Measurements from ENCODE around the gene GTF3C2.
"Not testable (repeated sequence)": the region's sequence is repeated elsewhere in the genome, so short reads cannot be mapped to it uniquely, and the experiment has no call there.

GTF3C2 gene

GRCh38 chr2:27323596-27324285, 32.8 kb downstream of the GTF3C2 start:
- Mint-ChIP-seq H3K4me3 (peak overlapping the region; percentile 98 to 99), H3K9me3 (no peaks in the 10 kb centered on the region), H3K4me1 (ENCODE audit: low read depth in 2 of 2) (peaks cover 17 to 18% of the 10 kb centered on the region in 2 donors), H3K36me3 (ENCODE audit: insufficient read depth) (peaks cover 28% of the 10 kb centered on the region), H3K27ac (peak overlapping the region; percentile 99 to 100), H3K27me3 (no peaks in the 10 kb centered on the region)
- ATAC-seq (replicated peaks), result peak; percentile 2
- no peak for DNase-seq

DNA sequence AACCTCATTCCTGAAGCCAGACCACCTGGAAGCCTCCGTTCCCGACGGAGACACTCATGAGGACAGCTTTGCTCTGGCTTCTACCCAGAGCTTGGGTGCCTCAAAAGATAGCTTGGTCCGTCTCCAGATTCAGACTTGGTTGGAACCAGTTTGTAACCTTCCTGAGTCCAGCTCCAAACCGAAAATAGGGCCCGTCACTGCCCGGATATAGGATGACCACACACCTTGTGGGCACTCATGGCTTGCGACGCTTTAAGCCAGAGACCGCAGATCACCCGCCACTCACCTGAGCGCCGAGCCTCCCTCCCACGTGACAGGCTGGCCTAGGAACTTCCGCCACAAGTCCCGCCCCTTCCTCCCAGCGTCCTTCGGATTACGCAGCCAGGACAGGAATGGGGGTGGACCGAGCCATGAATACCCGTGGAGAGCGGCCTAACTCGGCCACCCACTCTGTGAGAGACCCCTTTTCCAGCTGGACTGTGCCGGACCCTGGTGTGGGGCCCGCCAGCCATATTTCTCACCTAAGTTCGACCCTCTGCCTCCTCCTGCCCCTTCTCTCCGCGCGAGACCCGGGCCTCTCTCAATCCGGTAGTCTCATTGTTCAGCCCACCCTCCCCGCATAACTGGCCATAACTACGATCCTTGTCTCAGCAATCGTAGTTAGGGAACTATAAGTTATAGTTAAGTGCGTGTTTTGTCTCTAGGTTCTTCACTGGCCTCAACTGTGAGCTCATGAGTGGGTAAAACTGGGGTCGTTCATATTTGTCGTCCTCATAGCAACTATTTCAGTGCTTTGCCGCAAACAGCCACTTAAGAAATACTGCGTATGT, 33.6 kb downstream of the GTF3C2 start, which contains the start of gene MPV17:
TSS of gene MPV17 (minus strand) at position 332 of the 830 bp plus-strand sequence. CDS start 580 bp downstream, outside the sequence.
- peaks cover 26% of the 10 kb centered on the region for H3K36me3 Mint-ChIP-seq (ENCODE audit: insufficient read depth)
- peaks cover 17 to 18% of the 10 kb centered on the region in 2 donors for H3K4me1 Mint-ChIP-seq (ENCODE audit: low read depth in 2 of 2)
- no peaks in the 10 kb centered on the region for H3K9me3 Mint-ChIP-seq
- no peaks in the 10 kb centered on the region for H3K27me3 Mint-ChIP-seq
- DNase-seq, result peak; percentile 75 to 78 (median 75)
- peak within 1 kb of the TSS; percentile 98 to 99 for H3K4me3 Mint-ChIP-seq
- peak; percentile 97 for ATAC-seq (replicated peaks)
- H3K27ac Mint-ChIP-seq, result peak within 1 kb of the TSS; percentile 99 to 100

DNA sequence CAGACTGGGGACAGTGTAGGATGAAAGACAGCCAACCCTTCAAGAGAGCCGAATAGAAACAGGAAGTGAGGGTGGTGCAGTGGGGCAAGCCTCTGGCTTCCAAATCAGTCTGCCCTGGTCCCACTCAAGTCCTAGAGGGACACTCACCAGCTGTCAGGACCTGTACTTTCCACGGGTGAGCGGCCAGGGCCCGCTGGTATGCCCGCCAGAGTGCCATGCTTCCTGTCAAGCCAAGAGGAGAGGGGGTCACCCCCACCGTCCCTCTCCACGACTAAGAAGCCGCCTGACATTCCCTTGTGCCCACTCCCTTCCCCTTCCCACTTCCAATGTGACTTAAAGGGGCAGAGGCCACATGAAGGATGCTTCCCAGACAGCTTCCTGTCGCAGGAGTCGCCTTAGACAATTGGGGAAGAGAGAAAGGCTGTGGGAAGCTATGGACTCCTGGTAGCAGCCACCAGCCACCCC, 34.2 kb downstream of the GTF3C2 start:
- Mint-ChIP-seq H3K4me3 (peak overlapping the region; percentile 98 to 99), H3K36me3 (ENCODE audit: insufficient read depth) (peaks cover 21% of the 10 kb centered on the region), H3K9me3 (no peaks in the 10 kb centered on the region), H3K27me3 (no peaks in the 10 kb centered on the region), H3K4me1 (ENCODE audit: low read depth in 2 of 2) (peaks cover 17 to 18% of the 10 kb centered on the region in 2 donors), H3K27ac (peak overlapping the region; percentile 99 to 100)
- DNase-seq (peak in 1 of 3 experiments; percentile 8), ATAC-seq (replicated peaks) (peak; percentile 18)

DNA sequence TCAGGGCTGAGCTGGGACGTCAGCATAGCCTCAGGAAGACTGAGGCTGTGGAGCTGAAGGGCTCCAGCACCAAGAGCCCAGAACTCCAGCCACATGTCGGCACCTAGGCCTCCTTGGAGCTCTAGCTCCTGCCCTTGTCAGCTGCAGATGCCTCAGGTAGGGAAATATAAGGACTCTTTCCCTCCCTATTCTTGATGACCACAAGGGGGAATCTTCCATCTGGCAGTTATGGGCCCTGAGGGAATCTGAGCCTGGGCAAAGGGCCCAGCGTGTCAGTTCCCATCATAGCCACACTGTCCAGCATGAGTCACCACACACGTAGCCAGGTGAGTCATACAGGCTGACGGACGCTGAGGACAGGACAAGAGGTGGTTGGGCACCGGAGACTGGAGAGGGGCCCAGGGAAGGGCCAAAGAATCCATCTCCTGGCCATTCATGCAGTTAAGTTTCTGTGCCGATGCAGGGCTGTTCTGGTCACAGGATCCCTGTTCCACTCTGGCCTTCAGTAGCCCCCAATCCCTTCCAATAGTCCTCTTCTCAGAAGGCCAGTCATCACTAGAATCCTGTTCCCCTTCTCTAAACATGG, 35.5 kb downstream of the GTF3C2 start:
- H3K9me3 Mint-ChIP-seq, result no peaks in the 10 kb centered on the region
- DNase-seq (no peak), ATAC-seq (replicated peaks) (no peak)
- no peaks in the 10 kb centered on the region for H3K27me3 Mint-ChIP-seq
- peaks cover 9% of the 10 kb centered on the region for H3K36me3 Mint-ChIP-seq (ENCODE audit: insufficient read depth)
- H3K4me1 Mint-ChIP-seq (ENCODE audit: low read depth in 2 of 2), result peaks cover 17 to 18% of the 10 kb centered on the region in 2 donors
- H3K4me3 Mint-ChIP-seq, result no peak overlapping the region
- H3K27ac Mint-ChIP-seq, result peak overlapping the region in 1 of 2 donors; percentile 99

GRCh38 chr2:27319839-27320238, 36.7 kb downstream of the GTF3C2 start:
- H3K27me3 Mint-ChIP-seq; H3K27ac Mint-ChIP-seq; H3K36me3 Mint-ChIP-seq (ENCODE audit: insufficient read depth); H3K9me3 Mint-ChIP-seq; ATAC-seq (replicated peaks); DNase-seq; H3K4me3 Mint-ChIP-seq: not testable (repeated sequence)
- peaks cover 17 to 18% of the 10 kb centered on the region in 2 donors for H3K4me1 Mint-ChIP-seq (ENCODE audit: low read depth in 2 of 2)

GRCh38 chr2:27316655-27317412, 39.7 kb downstream of the GTF3C2 start:
- DNase-seq (no peak), ATAC-seq (replicated peaks) (no peak)
- Mint-ChIP-seq H3K4me3 (no peak overlapping the region), H3K36me3 (ENCODE audit: insufficient read depth) (peaks cover 4% of the 10 kb centered on the region), H3K27ac (no peak overlapping the region), H3K27me3 (no peaks in the 10 kb centered on the region), H3K9me3 (no peaks in the 10 kb centered on the region), H3K4me1 (ENCODE audit: low read depth in 2 of 2) (peaks cover 5 to 6% of the 10 kb centered on the region in 2 donors)

DNA sequence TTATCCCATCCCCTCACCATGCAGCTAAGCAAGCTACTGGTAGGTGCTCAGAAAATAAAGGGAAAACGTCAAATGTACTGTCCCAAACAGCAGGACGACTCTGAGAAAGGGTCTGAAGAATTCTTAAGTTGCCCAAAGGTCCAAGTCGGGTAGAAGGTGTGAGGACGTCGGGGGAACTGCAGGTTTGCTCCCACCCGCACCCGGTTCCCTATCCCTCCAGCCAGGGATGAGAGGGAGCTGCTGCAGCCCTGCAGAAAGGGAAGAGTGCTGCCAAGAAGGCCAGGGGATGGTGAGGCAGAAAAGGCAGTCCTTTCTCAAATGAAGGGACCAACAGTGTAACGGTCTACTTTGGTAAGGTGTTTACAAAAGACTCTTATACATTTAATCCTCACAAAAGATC, 41.4 kb downstream of the GTF3C2 start:
- no peaks in the 10 kb centered on the region for H3K4me1 Mint-ChIP-seq (ENCODE audit: low read depth in 2 of 2)
- no peaks in the 10 kb centered on the region for H3K9me3 Mint-ChIP-seq
- H3K36me3 Mint-ChIP-seq (ENCODE audit: insufficient read depth), result peaks cover 4% of the 10 kb centered on the region
- ATAC-seq (replicated peaks) (no peak), DNase-seq (no peak)
- no peak overlapping the region for H3K27ac Mint-ChIP-seq
- H3K27me3 Mint-ChIP-seq, result no peaks in the 10 kb centered on the region
- H3K4me3 Mint-ChIP-seq, result no peak overlapping the region

GRCh38 chr2:27314709-27315108, 41.9 kb downstream of the GTF3C2 start:
- Mint-ChIP-seq H3K27me3 (no peaks in the 10 kb centered on the region), H3K9me3 (no peaks in the 10 kb centered on the region), H3K36me3 (ENCODE audit: insufficient read depth) (peaks cover 4% of the 10 kb centered on the region), H3K4me3 (no peak overlapping the region), H3K27ac (no peak overlapping the region), H3K4me1 (ENCODE audit: low read depth in 2 of 2) (no peaks in the 10 kb centered on the region)
- ATAC-seq (replicated peaks) (no peak), DNase-seq (no peak)

DNA sequence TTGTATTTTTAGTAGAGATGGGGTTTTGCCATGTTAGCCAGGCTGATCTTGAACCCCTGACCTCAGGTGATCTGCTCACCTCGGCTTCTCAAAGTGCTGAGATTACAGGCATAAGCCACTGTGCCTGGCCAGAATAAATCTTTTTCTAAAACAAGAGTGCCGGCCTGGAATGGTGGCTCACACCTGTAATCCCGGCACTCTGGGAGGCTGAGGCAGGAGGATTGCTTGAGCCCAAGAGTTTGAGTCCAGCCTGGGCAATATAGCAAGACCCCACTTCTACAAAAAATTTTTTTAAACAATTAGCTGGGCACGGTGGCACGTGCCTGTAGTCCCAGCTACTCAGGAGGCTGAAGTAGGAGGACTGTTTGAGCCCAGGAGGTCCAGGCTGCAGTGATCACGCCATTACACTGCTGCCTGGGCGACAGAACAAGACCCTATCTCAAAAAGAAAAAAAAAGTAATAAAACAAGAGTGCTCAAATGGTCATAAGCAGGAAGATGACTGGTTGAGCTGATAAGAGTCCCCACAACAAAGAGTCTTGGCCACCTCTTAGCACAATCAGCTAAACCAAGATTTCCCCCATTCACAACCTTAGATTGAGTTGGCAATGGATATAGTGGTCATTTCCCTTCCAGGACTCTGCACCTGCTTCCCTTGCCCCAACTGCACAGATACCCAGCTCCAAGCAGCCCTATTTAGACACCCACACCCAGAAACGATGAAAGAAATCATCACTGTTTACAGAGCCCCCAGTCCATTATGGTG, 42.5 kb downstream of the GTF3C2 start:
- Mint-ChIP-seq H3K4me1 (ENCODE audit: low read depth in 2 of 2) (no peaks in the 10 kb centered on the region), H3K9me3 (no peaks in the 10 kb centered on the region), H3K4me3 (no peak overlapping the region), H3K27me3 (no peaks in the 10 kb centered on the region), H3K36me3 (ENCODE audit: insufficient read depth) (peaks cover 4% of the 10 kb centered on the region), H3K27ac (no peak overlapping the region)
- DNase-seq, result no peak
- ATAC-seq (replicated peaks), result no peak

DNA sequence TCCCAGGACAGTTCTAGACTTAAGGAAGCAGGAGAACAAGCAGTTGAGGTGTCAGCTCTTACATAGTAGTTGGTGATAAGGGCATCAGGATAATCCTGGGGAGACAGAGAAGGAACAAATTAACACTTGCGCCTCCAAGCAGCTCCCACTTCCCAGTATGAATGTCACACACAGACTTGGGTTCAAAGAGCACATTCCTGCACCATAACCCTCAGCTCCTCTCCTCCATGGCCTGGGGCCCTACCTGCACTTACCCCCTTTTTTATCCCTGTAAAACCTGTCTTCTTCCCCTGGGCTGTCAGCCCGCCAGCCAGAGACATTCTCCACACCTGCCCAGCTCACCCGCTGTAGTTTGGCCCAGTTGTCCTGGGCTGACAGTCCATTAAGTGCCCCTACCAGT, 44.4 kb downstream of the GTF3C2 start:
- Mint-ChIP-seq H3K27ac (no peak overlapping the region), H3K4me1 (ENCODE audit: low read depth in 2 of 2) (peaks cover 0 to 2% of the 10 kb centered on the region in 2 donors), H3K36me3 (ENCODE audit: insufficient read depth) (no peaks in the 10 kb centered on the region), H3K27me3 (peaks cover 0 to 1% of the 10 kb centered on the region in 2 donors), H3K4me3 (no peak overlapping the region), H3K9me3 (no peaks in the 10 kb centered on the region)
- ATAC-seq (replicated peaks) (no peak), DNase-seq (no peak)

DNA sequence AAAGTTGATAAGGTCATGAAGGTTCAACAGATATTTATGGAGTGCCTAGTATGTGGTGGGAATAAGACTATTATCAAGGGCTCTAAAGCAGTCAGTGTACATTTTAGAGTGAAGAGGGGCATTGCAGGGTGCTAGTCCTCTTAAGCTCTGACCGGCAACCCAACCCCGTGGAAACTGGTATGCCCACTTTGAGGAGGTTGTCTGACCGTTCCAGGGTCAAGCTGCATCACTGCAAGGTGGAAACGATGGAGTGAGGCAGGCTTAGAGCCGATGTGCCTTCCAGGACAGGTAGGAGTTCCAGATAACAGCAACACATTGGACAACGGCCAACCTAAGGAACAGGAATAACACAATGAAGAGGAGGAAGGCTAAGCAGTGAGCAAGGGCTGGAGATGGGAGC, 46.9 kb downstream of the GTF3C2 start:
- Mint-ChIP-seq H3K9me3 (no peaks in the 10 kb centered on the region), H3K4me1 (ENCODE audit: low read depth in 2 of 2) (peaks cover 3 to 8% of the 10 kb centered on the region in 2 donors), H3K27ac (peak overlapping the region in 1 of 2 donors; percentile 35), H3K36me3 (ENCODE audit: insufficient read depth) (no peaks in the 10 kb centered on the region), H3K27me3 (peaks cover 7 to 26% of the 10 kb centered on the region in 2 donors), H3K4me3 (no peak overlapping the region)
- no peak for ATAC-seq (replicated peaks)
- DNase-seq, result no peak

- no peak within 1 kb of the TSS for H3K27ac Mint-ChIP-seq
- peaks cover 3 to 8% of the 10 kb centered on the region in 2 donors for H3K4me1 Mint-ChIP-seq (ENCODE audit: low read depth in 2 of 2)
- DNase-seq (no peak), ATAC-seq (replicated peaks) (no peak)
- H3K9me3 Mint-ChIP-seq, result no peaks in the 10 kb centered on the region
- peak within 1 kb of the TSS; percentile 61 to 68 for H3K4me3 Mint-ChIP-seq
- H3K27me3 Mint-ChIP-seq, result peaks cover 7 to 30% of the 10 kb centered on the region in 2 donors
- H3K36me3 Mint-ChIP-seq (ENCODE audit: insufficient read depth), result no peaks in the 10 kb centered on the region
Observed at GRCh38 chr2:27308359-27308881, 48.1 kb downstream of the GTF3C2 start, which contains the start of gene UCN. TSS of gene UCN (minus strand) at chr2:27308445. CDS start at chr2:27307895, 550 bp downstream.

All from effector memory CD8-positive, alpha-beta T cell (primary cell).